Activated T-cell treated with anti-CD3 and anti-CD28 coated beads, Interleukin-2, amount 50 U/mL, for 4 hours (primary cell): ENCODE data around the gene KRT38. TPM values are rescaled to one million over a fixed set of nuclear protein-coding genes. Genes with fewer than 3 reads are reported as not detected.

Source experiments
- ATAC-seq, 2 donors: fragments of 200-7000 bp; cut with Tn5 transposase; one replicate each; pipeline ENCODE4 v1.10.0; 2021
- DNase-seq: peaks from one replicate; pipeline ENCODE4 v3.0.0-alpha.2; 2020
- H3K27me3 Mint-ChIP-seq: one replicate; pipeline ENCODE4 v1.8.0; 2021; ENCODE audit warnings: low read depth, mixed read lengths
- H3K36me3 Mint-ChIP-seq: one replicate; pipeline ENCODE4 v1.8.0; 2022; ENCODE audit warnings: mixed read lengths; ENCODE audit not compliant: insufficient read depth
- H3K4me1 Mint-ChIP-seq: one replicate; pipeline ENCODE4 v1.8.0; 2021; ENCODE audit warnings: low read depth, mixed read lengths
- H3K4me3 Mint-ChIP-seq: one replicate; pipeline ENCODE4 v1.8.0; 2021; ENCODE audit warnings: mild to moderate bottlenecking, moderate library complexity, mixed read lengths
- H3K9me3 Mint-ChIP-seq: one replicate; pipeline ENCODE4 v1.8.0; 2021; ENCODE audit warnings: mixed read lengths
- total RNA-seq, 3 donors: library from RNA; stranded (reverse); gene quantifications; one replicate each; pipeline ENCODE4 v1.2.1, GENCODE V29; 2021

Gene KRT38
- total RNA-seq, 3 donors from 2014 or later, result not detected

DNA sequence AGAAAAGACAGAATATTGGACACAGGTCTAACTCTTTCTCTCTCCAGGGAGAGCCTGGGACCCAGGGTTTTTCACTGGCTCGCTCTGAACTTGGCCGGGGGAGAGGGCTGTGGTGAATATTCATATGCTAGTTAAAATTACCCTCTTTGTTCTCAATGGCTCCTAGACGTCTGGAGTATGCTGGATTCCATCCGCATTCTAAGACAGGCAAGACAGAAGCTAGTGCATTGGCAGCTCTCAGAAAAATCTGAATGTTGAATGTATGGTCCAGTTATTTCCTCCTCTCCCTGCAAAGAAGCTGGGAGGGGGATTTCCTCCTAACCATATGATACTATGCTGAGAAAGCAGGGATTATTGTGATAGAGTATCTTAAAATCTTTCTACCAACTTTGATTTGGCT, 53.1 kb downstream of the KRT38 start:
- DNase-seq, result no peak
- peaks cover 15% of the 10 kb centered on the region for H3K9me3 Mint-ChIP-seq
- peaks cover 4% of the 10 kb centered on the region for H3K27me3 Mint-ChIP-seq
- no peaks in the 10 kb centered on the region for H3K4me1 Mint-ChIP-seq
- no peak for ATAC-seq
- no peaks in the 10 kb centered on the region for H3K36me3 Mint-ChIP-seq
- no peak overlapping the region for H3K4me3 Mint-ChIP-seq

DNA sequence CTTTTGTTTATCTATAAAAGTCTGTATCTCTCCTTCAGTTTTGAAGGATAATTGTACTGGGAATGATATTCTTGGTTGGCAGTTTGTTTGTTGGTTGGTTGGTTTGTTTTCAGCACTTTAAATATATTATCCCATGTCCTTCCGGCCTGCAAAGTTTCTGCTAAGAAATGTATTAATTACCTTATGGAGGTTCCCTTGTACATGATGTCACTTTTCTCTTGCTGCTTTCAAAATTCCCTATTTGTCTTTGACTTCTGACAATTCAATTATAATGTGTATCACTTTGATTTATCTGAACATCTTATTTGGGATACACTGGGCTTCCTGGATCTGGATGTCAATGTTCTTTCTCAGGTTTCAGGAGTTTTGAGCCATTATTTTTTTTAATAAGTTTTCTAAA, 54.6 kb downstream of the KRT38 start:
- no peak for ATAC-seq

More for the DNA sequence above, 54.6 kb downstream of the KRT38 start:
- Mint-ChIP-seq H3K9me3 (peaks cover 15% of the 10 kb centered on the region), H3K36me3 (no peaks in the 10 kb centered on the region), H3K27me3 (peaks cover 2% of the 10 kb centered on the region), H3K4me1 (no peaks in the 10 kb centered on the region), H3K4me3 (no peak overlapping the region)
- DNase-seq, result no peak

Other genes with a start within 250 kb of the KRT38 start
- not detected for gene KRTAP9-2, start 214.3 kb downstream of the KRT38 start, total RNA-seq
- not detected for gene KRTAP9-3, start 208.5 kb downstream of the KRT38 start, total RNA-seq
- gene KRTAP9-8, start 203.0 kb downstream of the KRT38 start, total RNA-seq, result not detected
- gene KRTAP9-4, start 191.3 kb downstream of the KRT38 start, total RNA-seq, result not detected
- not detected for gene KRTAP9-9, start 185.6 kb downstream of the KRT38 start, total RNA-seq
- gene KRTAP9-6, start 175.6 kb downstream of the KRT38 start, total RNA-seq, result not detected
- gene KRTAP9-7, start 165.3 kb downstream of the KRT38 start, total RNA-seq, result not detected
- not detected for gene KRTAP29-1, start 138.1 kb downstream of the KRT38 start, total RNA-seq
- gene KRTAP16-1, start 131.7 kb downstream of the KRT38 start, total RNA-seq, result not detected
- not detected for gene KRTAP17-1, start 125.3 kb downstream of the KRT38 start, total RNA-seq
- not detected for gene KRT33A, start 90.2 kb downstream of the KRT38 start, total RNA-seq
- not detected for gene KRT33B, start 71.2 kb downstream of the KRT38 start, total RNA-seq
- gene KRT34, start 58.7 kb downstream of the KRT38 start, total RNA-seq, result not detected
- not detected for gene KRT31, start 43.4 kb downstream of the KRT38 start, total RNA-seq
- gene KRT37, start 16.4 kb downstream of the KRT38 start, total RNA-seq, result not detected
- gene KRT32, start 26.4 kb upstream of the KRT38 start, total RNA-seq, result not detected
- not detected for gene KRT35, start 40.2 kb upstream of the KRT38 start, total RNA-seq
- gene KRT36, start 48.9 kb upstream of the KRT38 start, total RNA-seq, result not detected
- gene KRT13, start 64.6 kb upstream of the KRT38 start, total RNA-seq, result not detected
- gene KRT15, start 77.9 kb upstream of the KRT38 start, total RNA-seq, result not detected
- gene KRT19, start 87.3 kb upstream of the KRT38 start, total RNA-seq, result 1 to 10 TPM; 1.1 to 2.0 (median 1.8) TPM
- not detected for gene KRT9, start 131.1 kb upstream of the KRT38 start, total RNA-seq
- not detected for gene KRT14, start 145.9 kb upstream of the KRT38 start, total RNA-seq
- not detected for gene KRT16, start 171.8 kb upstream of the KRT38 start, total RNA-seq
- gene KRT17, start 183.6 kb upstream of the KRT38 start, total RNA-seq, result not detected
- 1,000 to 10,000 TPM; 1,373 to 1,742 (median 1,506) TPM for gene EIF1, start 247.9 kb upstream of the KRT38 start, total RNA-seq